Peyer's patch (tissue), 4 donors: Measurements from ENCODE around the gene TBRG4. TPM values are rescaled to one million over a fixed set of nuclear protein-coding genes. Genes with fewer than 3 reads are reported as not detected.
A peak's percentile ranks its signal among the peaks of the same experiment; 100 is the strongest.
"Not testable (repeated sequence)": the region's sequence is repeated elsewhere in the genome, so short reads cannot be mapped to it uniquely, and the experiment has no call there.

Experiments used
- DNase-seq, 3 donors: peaks; one replicate each; pipeline ENCODE4 v3.0.0-alpha.2; 2017 to 2019
- H3K27ac ChIP-seq, 4 donors: fragments of 200-600 bp; sonication (generic); one replicate each; pipeline ENCODE4 v1.5.1; 2016 to 2019
- H3K27me3 ChIP-seq, 2 donors: fragments of 200-600 bp; sonication (generic); one replicate each; pipeline ENCODE4 v1.5.1; 2019
- H3K36me3 ChIP-seq, 3 donors: fragments of 200-600 bp; sonication (generic); one replicate each; pipeline ENCODE4 v1.5.1; 2016 to 2019
- H3K4me1 ChIP-seq, 4 donors: fragments of 200-600 bp; sonication (generic); one replicate each; pipeline ENCODE4 v1.5.1; 2016 to 2019
- H3K4me3 ChIP-seq, 4 donors: fragments of 200-600 bp; sonication (generic); 1 replicate in 3 of 4; 2 replicates in 1 of 4; pipeline ENCODE4 v1.5.1; 2016 to 2019; ENCODE audit warnings: mild to moderate bottlenecking in 1 of 4
- H3K9me3 ChIP-seq, 4 donors: fragments of 200-600 bp; sonication (generic); one replicate each; pipeline ENCODE4 v1.5.1; 2016 to 2019; ENCODE audit warnings: mild to moderate bottlenecking in 1 of 4
- POLR2A ChIP-seq, 2 donors: fragments of 450-650 bp; IDR thresholded peaks; one replicate each; pipeline ENCODE4 v1.5.1; 2017; ENCODE audit warnings: antibody characterized with exemption in 2 of 2, mild to moderate bottlenecking in 2 of 2, moderate library complexity in 2 of 2
- total RNA-seq, 4 donors: library from RNA; depleted of rRNA; stranded (reverse); fragments of >200 nt; gene quantifications; one replicate each; pipeline ENCODE4 v1.1.0, GENCODE V29; 2016
- TF ChIP-seq, protein P1 (sequence below), 6 experiments: fragments of 450-650 bp in 4 of 6; fragments of 200-600 bp in 2 of 6; sonication (generic) in 1 of 6; IDR thresholded peaks; one replicate each; pipeline ENCODE4 v1.5.1; 2017 to 2019; ENCODE audit warnings: antibody characterized with exemption in 6 of 6, mild to moderate bottlenecking in 3 of 6, moderate library complexity in 1 of 6

TBRG4 gene
- total RNA-seq, 4 donors from 2014 or later, result 75.5 to 117 (median 108) TPM

DNA sequence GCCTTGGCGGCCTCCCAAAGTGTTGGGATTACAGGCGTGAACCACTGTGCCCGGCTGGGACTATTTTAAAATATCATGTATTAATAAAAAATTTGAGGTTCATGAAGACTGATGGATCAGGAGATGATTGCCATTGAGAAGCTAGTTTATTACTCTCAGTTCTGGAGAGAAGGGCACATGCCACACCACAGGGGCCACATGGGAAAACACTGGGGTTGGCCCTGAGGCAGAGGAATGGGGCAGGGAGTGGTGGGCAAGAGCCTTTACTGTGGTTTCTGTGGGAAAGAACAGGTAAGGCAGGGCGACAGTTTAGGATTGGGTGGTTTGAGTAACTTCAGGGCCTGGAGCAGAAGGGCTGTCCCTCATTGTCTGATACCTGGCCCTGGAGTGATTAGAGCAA lies 6.8 kb upstream of the TBRG4 start:
- Histone ChIP-seq H3K27ac (no peak overlapping the region), H3K4me1 (no peaks in the 10 kb centered on the region), H3K4me3 (no peak overlapping the region), H3K36me3 (no peaks in the 10 kb centered on the region), H3K27me3 (no peaks in the 10 kb centered on the region), H3K9me3 (no peaks in the 10 kb centered on the region)
- DNase-seq, result no peak
- TF ChIP-seq POLR2A (IDR thresholded peaks at IDR 0.05), result no peak
- TF ChIP-seq, protein P1, sequence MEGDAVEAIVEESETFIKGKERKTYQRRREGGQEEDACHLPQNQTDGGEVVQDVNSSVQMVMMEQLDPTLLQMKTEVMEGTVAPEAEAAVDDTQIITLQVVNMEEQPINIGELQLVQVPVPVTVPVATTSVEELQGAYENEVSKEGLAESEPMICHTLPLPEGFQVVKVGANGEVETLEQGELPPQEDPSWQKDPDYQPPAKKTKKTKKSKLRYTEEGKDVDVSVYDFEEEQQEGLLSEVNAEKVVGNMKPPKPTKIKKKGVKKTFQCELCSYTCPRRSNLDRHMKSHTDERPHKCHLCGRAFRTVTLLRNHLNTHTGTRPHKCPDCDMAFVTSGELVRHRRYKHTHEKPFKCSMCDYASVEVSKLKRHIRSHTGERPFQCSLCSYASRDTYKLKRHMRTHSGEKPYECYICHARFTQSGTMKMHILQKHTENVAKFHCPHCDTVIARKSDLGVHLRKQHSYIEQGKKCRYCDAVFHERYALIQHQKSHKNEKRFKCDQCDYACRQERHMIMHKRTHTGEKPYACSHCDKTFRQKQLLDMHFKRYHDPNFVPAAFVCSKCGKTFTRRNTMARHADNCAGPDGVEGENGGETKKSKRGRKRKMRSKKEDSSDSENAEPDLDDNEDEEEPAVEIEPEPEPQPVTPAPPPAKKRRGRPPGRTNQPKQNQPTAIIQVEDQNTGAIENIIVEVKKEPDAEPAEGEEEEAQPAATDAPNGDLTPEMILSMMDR (IDR thresholded peaks at IDR 0.05), result no peak

DNA sequence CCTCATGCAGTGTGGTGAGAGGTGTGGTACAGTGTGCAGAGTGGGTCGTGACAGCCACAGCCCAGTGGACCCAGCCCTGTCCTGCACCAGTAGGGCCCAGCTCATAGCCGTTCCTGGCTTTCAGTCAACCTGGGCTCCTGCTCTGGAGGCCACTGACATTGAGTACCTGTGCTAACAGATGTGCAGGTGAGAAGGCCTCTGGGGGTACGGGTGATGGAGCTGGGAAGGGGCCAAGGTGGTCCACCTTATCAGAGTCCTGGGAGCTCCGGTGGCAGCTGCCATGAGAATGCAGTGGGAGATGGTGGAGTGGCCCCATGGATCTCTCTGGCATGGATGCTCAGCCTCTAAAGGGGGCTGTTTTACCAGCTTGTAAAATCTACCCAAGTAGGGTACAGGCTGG lies 6.1 kb upstream of the TBRG4 start:
- Histone ChIP-seq H3K27ac (no peak overlapping the region), H3K36me3 (no peaks in the 10 kb centered on the region), H3K9me3 (no peaks in the 10 kb centered on the region), H3K4me1 (no peaks in the 10 kb centered on the region), H3K4me3 (no peak overlapping the region), H3K27me3 (no peaks in the 10 kb centered on the region)
- no peak for TF ChIP-seq POLR2A (IDR thresholded peaks at IDR 0.05)
- TF ChIP-seq, protein P1 (IDR thresholded peaks at IDR 0.05), result no peak
- no peak for DNase-seq

DNA sequence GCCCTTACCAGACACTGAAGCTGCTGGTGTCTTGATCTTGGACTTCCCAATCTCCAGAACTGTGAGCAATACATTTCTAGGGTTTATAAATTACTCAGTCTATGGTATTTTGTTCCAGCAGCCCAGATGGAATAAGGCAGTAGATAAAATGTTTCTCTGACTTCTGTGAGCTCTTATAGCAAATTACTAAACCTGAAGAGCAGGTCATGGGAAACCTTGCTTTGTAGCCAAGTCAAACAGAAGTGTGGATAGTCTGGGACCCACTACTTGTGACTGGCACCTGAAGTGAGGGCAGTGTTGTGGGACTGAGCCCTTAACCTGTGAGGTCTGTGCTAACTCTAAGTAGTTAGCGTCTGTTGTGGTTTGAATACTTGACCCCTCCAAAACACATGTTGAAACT lies 4.6 kb upstream of the TBRG4 start:
- no peaks in the 10 kb centered on the region for H3K9me3 ChIP-seq
- no peak for TF ChIP-seq POLR2A (IDR thresholded peaks at IDR 0.05)
- TF ChIP-seq, protein P1 (IDR thresholded peaks at IDR 0.05), result no peak

DNA sequence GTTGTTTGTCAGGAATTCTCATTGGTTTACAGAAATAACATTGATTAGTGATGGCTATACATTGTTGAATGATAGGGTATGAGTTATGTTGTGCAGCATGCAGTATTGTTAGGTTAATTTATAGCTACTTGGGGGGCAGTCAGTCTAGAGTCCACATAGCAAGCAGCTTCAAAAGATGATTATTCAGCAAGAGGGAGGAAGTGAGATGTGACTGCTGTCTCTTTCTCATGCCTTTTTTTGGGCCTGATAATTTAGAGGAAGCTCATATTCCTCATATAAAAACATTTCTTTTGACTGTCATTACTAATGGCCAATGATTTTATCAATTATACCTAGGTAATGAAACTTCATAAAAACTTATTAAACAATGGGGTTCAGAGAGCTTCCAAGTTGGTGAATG lies 3.4 kb upstream of the TBRG4 start:
- peaks cover 0 to 10% (median 4%) of the 10 kb centered on the region in 4 donors for H3K4me1 ChIP-seq
- DNase-seq, result no peak
- TF ChIP-seq, protein P1 (IDR thresholded peaks at IDR 0.05), result no peak
- H3K9me3 ChIP-seq, result no peaks in the 10 kb centered on the region
- no peak overlapping the region for H3K27ac ChIP-seq
- no peak overlapping the region for H3K4me3 ChIP-seq
- H3K36me3 ChIP-seq, result no peaks in the 10 kb centered on the region
- H3K27me3 ChIP-seq, result no peaks in the 10 kb centered on the region

More for the DNA sequence above, 4.6 kb upstream of the TBRG4 start:
- no peaks in the 10 kb centered on the region for H3K36me3 ChIP-seq
- no peak for DNase-seq
- H3K27ac ChIP-seq, result no peak overlapping the region
- no peaks in the 10 kb centered on the region for H3K27me3 ChIP-seq
- peaks cover 0 to 4% (median 0%) of the 10 kb centered on the region in 4 donors for H3K4me1 ChIP-seq
- no peak overlapping the region for H3K4me3 ChIP-seq

DNA sequence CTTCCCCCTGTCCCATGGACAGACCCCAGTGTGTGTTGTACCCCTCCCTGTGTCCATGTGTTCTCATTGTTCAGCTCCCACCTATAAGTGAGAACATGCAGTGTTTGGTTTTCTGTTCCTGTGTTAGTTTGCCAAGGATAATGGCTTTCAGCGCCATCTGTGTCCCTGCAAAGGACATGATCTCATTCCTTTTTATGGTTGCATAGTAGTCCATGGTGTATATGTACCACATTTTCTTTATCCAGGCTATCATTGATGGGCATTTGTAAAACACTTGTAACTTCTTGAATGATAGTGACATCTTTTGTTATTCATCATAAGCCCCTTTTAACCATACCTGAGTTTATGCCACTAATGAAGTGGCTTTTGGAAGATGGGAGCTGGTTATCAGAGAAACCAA lies 2.8 kb upstream of the TBRG4 start:
- H3K4me3 ChIP-seq, H3K27me3 ChIP-seq, DNase-seq, H3K9me3 ChIP-seq, H3K36me3 ChIP-seq, H3K27ac ChIP-seq: not testable (repeated sequence)
- peaks cover 0 to 11% (median 5%) of the 10 kb centered on the region in 4 donors for H3K4me1 ChIP-seq

DNA sequence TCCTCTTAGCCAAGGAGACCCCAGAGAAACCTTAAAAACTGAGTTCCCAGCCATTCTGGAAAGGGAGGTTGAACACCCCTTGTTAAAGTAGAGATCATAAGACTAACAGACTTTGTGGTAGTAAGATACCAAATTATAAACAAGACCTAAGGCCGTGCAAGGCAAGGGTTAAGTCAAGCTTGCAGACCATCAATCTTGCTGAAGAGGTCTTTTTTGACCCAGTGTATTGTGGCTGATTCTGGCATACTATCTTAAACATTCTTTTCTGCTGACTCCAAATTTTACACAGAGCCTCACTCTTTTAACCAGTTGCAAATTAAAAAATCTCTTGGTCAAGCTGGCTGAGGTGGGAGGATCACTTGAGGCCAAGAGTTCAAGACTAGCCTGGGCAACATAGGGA lies 1.2 kb upstream of the TBRG4 start:
- H3K27ac ChIP-seq, result peak overlapping the region in 2 of 4 donors; percentile 95 to 98

More for the DNA sequence above, 1.2 kb upstream of the TBRG4 start:
- Histone ChIP-seq H3K9me3 (no peaks in the 10 kb centered on the region), H3K4me3 (peak overlapping the region in 1 of 4 donors; percentile 79), H3K4me1 (peaks cover 0 to 26% (median 5%) of the 10 kb centered on the region in 4 donors), H3K27me3 (no peaks in the 10 kb centered on the region), H3K36me3 (peaks cover 0 to 13% (median 0%) of the 10 kb centered on the region in 3 donors)
- no peak for TF ChIP-seq POLR2A (IDR thresholded peaks at IDR 0.05)
- TF ChIP-seq, protein P1 (IDR thresholded peaks at IDR 0.05), result no peak
- DNase-seq, result no peak
